Adrenal gland (tissue), 5 donors: ENCODE data around the gene GPR161.

ENCODE experiments used
- POLR2A ChIP-seq, 2 donors: fragments of 450-650 bp; IDR thresholded peaks; one replicate each; pipeline ENCODE4 v1.6.1; 2017; ENCODE audit warnings: antibody characterized with exemption in 2 of 2, mild to moderate bottlenecking in 2 of 2, moderate library complexity in 1 of 2
- TF ChIP-seq, protein P1 (sequence below), 6 experiments: fragments of 450-650 bp in 4 of 6; fragments of 200-600 bp in 2 of 6; sonication (generic) in 1 of 6; IDR thresholded peaks; 1 replicate in 5 of 6; 2 replicates in 1 of 6; pipeline versions ENCODE4 v1.5.1 to v1.8.0; 2016 to 2021; ENCODE audit warnings: antibody characterized with exemption in 6 of 6, mild to moderate bottlenecking in 2 of 6, moderate library complexity in 1 of 6
- donor health status: DM: no; HTN: no; CAD: no.

DNA sequence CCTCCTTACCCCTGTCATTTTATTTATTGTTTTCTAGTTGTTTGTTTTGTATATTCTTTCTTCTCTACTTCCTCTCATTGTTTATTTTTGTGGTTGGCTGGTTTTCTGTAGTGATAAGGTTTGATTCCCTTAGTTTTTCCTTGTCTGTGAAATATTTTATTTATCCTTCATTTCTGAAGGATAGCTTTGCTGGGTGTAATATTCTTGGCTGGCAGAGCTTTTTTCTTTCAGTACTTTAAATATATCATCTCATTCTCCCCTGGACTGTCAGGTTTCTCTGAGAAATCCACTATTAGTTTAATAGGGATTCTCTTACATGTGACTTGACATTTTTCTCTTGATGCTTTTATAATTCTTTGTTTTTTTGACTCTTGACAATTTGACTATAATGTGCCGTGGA is 23.2 kb upstream of the GPR161 start:
- TF ChIP-seq POLR2A (IDR thresholded peaks at IDR 0.05), result no peak
- TF ChIP-seq, protein P1, sequence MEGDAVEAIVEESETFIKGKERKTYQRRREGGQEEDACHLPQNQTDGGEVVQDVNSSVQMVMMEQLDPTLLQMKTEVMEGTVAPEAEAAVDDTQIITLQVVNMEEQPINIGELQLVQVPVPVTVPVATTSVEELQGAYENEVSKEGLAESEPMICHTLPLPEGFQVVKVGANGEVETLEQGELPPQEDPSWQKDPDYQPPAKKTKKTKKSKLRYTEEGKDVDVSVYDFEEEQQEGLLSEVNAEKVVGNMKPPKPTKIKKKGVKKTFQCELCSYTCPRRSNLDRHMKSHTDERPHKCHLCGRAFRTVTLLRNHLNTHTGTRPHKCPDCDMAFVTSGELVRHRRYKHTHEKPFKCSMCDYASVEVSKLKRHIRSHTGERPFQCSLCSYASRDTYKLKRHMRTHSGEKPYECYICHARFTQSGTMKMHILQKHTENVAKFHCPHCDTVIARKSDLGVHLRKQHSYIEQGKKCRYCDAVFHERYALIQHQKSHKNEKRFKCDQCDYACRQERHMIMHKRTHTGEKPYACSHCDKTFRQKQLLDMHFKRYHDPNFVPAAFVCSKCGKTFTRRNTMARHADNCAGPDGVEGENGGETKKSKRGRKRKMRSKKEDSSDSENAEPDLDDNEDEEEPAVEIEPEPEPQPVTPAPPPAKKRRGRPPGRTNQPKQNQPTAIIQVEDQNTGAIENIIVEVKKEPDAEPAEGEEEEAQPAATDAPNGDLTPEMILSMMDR (IDR thresholded peaks at IDR 0.05), result no peak
